HL-60 (cell line): ENCODE results near the gene CHMP4A.

Source experiments
- DNase-seq, 2 experiments: peaks; one replicate each; pipeline ENCODE4 v3.0.0-alpha.2; 2010 to 2020; ENCODE audit warnings: low read depth in 1 of 2, low spot score in 1 of 2
- H3K27ac ChIP-seq: fragments of 250-450 bp; sonication (Bioruptor Pico); replicated peaks from 2 replicates; pipeline ENCODE4 v1.5.1; 2020; ENCODE audit warnings: mild to moderate bottlenecking, moderate library complexity
- H3K27me3 ChIP-seq: fragments of 250-450 bp; sonication (Bioruptor Pico); 2 replicates; pipeline ENCODE4 v1.5.1; 2021; ENCODE audit warnings: mild to moderate bottlenecking, moderate library complexity; ENCODE audit not compliant: insufficient read depth, poor library complexity, severe bottlenecking
- H3K4me3 ChIP-seq: replicated peaks from 2 replicates; pipeline ENCODE4 v1.5.1; 2011; ENCODE audit warnings: mild to moderate bottlenecking, control low read depth, low read length; ENCODE audit not compliant: insufficient read depth
- CTCF ChIP-seq: IDR thresholded peaks from one replicate; pipeline ENCODE4 v1.5.1; 2011; ENCODE audit warnings: low read length, control low read depth, inconsistent platforms; ENCODE audit not compliant: insufficient read depth
- GABPA ChIP-seq: IDR thresholded peaks from 2 replicates; pipeline ENCODE4 v1.6.1; 2012; ENCODE audit warnings: low read depth
- POLR2AphosphoS5 ChIP-seq: IDR thresholded peaks from 2 replicates; pipeline ENCODE4 v1.6.1; 2012; ENCODE audit warnings: low read depth
- REST ChIP-seq: IDR thresholded peaks from 2 replicates; pipeline ENCODE4 v1.6.1; 2012; ENCODE audit warnings: low read depth; ENCODE audit not compliant: insufficient replicate concordance
- SPI1 ChIP-seq: IDR thresholded peaks from 2 replicates; pipeline ENCODE4 v1.6.1; 2012; ENCODE audit warnings: low read depth, mild to moderate bottlenecking, borderline replicate concordance

CHMP4A gene

GRCh38 chr14:24195186-24196070 is 17.9 kb downstream of the CHMP4A start, which contains the start of gene TM9SF1:
Gene TM9SF1, minus strand, starts transcription at chr14:24195441. Its CDS starts 422 bp downstream, at chr14:24195019.
- H3K4me3 ChIP-seq, result peak within 1 kb of the TSS; percentile 79
- peak; percentile 85 for TF ChIP-seq POLR2AphosphoS5
- peak; percentile 51 for TF ChIP-seq REST
- no peak for TF ChIP-seq CTCF
- peak; percentile 34; the same call in 1 of the 2 replicates for TF ChIP-seq SPI1
- TF ChIP-seq GABPA, result peak; percentile 81

GRCh38 chr14:24194873-24195185 is 18.5 kb downstream of the CHMP4A start:
- H3K4me3 ChIP-seq, result peak overlapping the region; percentile 79
- H3K27me3 ChIP-seq, result no peaks in the 10 kb centered on the region
- peak overlapping the region; percentile 99 for H3K27ac ChIP-seq
- no peak for TF ChIP-seq POLR2AphosphoS5
- no peak for TF ChIP-seq GABPA
- no peak for TF ChIP-seq SPI1
- TF ChIP-seq REST, result no peak
- no peak for TF ChIP-seq CTCF
- no peak for DNase-seq

More at GRCh38 chr14:24195186-24196070, 17.9 kb downstream of the CHMP4A start, which contains the start of gene TM9SF1:
- DNase-seq, result peak; percentile 88 to 91
- H3K27ac ChIP-seq, result peak within 1 kb of the TSS; percentile 99
- no peaks in the 10 kb centered on the region for H3K27me3 ChIP-seq

GRCh38 chr14:24194186-24194872 is 19.0 kb downstream of the CHMP4A start:
- no peak for DNase-seq
- H3K27ac ChIP-seq, result no peak overlapping the region; the same call in 1 of the 2 replicates
- H3K27me3 ChIP-seq, result no peaks in the 10 kb centered on the region
- peak overlapping the region; percentile 79 for H3K4me3 ChIP-seq
- TF ChIP-seq REST, result no peak
- TF ChIP-seq GABPA, result no peak
- no peak for TF ChIP-seq POLR2AphosphoS5
- TF ChIP-seq SPI1, result no peak
- TF ChIP-seq CTCF, result no peak
